ENCODE measurements around the gene LSM14A. TPM values are rescaled to one million over a fixed set of nuclear protein-coding genes. Genes with fewer than 3 reads are reported as not detected.
A peak's percentile ranks its signal among the peaks of the same experiment; 100 is the strongest.

The LSM14A gene
- total and polyA plus RNA-seq, 4 donors = 12.6 to 133 (median 48.0) TPM

GRCh38 chr19:34274284-34274826 is 102.1 kb downstream of the LSM14A start:
- Histone ChIP-seq H3K27ac (ENCODE audit: low read depth in 1 of 2, low read length in 2 of 2) (peak overlapping the region in 1 of 2 donors; percentile 42), H3K9ac (ENCODE audit: low read depth in 1 of 2, low read length in 2 of 2) (no peak overlapping the region), H3K4me1 (ENCODE audit: control insufficient read depth in 4 of 4, insufficient read depth in 4 of 4, low read length in 3 of 4) (peaks cover 3 to 11% (median 5%) of the 10 kb centered on the region in 4 donors), H3K27me3 (ENCODE audit: control insufficient read depth in 4 of 4, insufficient read depth in 4 of 4, low read length in 3 of 4) (no peaks in the 10 kb centered on the region), H3K4me3 (ENCODE audit: low read depth in 1 of 3, low read length in 3 of 3) (no peak overlapping the region), H3K9me3 (ENCODE audit: control insufficient read depth in 4 of 4, low read length in 3 of 4) (no peaks in the 10 kb centered on the region), H3K36me3 (ENCODE audit: control insufficient read depth in 4 of 4, insufficient read depth in 3 of 4, low read depth in 1 of 4, low read length in 3 of 4) (peaks cover 0 to 2% (median 0%) of the 10 kb centered on the region in 4 donors)
- TF ChIP-seq RAD21 (IDR thresholded peaks at IDR 0.05) (no peak), SP1 (IDR thresholded peaks at IDR 0.05) (no peak), GABPA (IDR thresholded peaks at IDR 0.05 in 1 of 2, conservative IDR thresholded peaks at IDR 0.05 in 1 of 2) (no peak), NR2F2 (IDR thresholded peaks at IDR 0.05) (no peak), MAX (IDR thresholded peaks at IDR 0.05) (no peak), RXRA (IDR thresholded peaks at IDR 0.05) (no peak), JUND (IDR thresholded peaks at IDR 0.05) (no peak), FOXA2 (IDR thresholded peaks at IDR 0.05) (no peak), FOXA1 (IDR thresholded peaks at IDR 0.05) (no peak), HNF4G (IDR thresholded peaks at IDR 0.05) (no peak)
- TF ChIP-seq, protein P1, sequence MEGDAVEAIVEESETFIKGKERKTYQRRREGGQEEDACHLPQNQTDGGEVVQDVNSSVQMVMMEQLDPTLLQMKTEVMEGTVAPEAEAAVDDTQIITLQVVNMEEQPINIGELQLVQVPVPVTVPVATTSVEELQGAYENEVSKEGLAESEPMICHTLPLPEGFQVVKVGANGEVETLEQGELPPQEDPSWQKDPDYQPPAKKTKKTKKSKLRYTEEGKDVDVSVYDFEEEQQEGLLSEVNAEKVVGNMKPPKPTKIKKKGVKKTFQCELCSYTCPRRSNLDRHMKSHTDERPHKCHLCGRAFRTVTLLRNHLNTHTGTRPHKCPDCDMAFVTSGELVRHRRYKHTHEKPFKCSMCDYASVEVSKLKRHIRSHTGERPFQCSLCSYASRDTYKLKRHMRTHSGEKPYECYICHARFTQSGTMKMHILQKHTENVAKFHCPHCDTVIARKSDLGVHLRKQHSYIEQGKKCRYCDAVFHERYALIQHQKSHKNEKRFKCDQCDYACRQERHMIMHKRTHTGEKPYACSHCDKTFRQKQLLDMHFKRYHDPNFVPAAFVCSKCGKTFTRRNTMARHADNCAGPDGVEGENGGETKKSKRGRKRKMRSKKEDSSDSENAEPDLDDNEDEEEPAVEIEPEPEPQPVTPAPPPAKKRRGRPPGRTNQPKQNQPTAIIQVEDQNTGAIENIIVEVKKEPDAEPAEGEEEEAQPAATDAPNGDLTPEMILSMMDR (IDR thresholded peaks at IDR 0.05; ENCODE audit: low read depth, low read length, missing input control) = no peak
- no peak for DNase-seq (ENCODE audit: low spot score)
- WGBS = 88% methylated on average over 7 of the region's 7 CpGs

- Histone ChIP-seq H3K27me3 (ENCODE audit: control insufficient read depth in 4 of 4, insufficient read depth in 4 of 4, low read length in 3 of 4) (no peaks in the 10 kb centered on the region), H3K27ac (ENCODE audit: low read depth in 1 of 2, low read length in 2 of 2) (peak overlapping the region in 1 of 2 donors; percentile 42), H3K9me3 (ENCODE audit: control insufficient read depth in 4 of 4, low read length in 3 of 4) (no peaks in the 10 kb centered on the region), H3K36me3 (ENCODE audit: control insufficient read depth in 4 of 4, insufficient read depth in 3 of 4, low read depth in 1 of 4, low read length in 3 of 4) (peaks cover 0 to 2% (median 0%) of the 10 kb centered on the region in 4 donors), H3K4me1 (ENCODE audit: control insufficient read depth in 4 of 4, insufficient read depth in 4 of 4, low read length in 3 of 4) (peaks cover 0 to 5% (median 2%) of the 10 kb centered on the region in 4 donors), H3K4me3 (ENCODE audit: low read depth in 1 of 3, low read length in 3 of 3) (no peak overlapping the region), H3K9ac (ENCODE audit: low read depth in 1 of 2, low read length in 2 of 2) (no peak overlapping the region)
- no peak for DNase-seq (ENCODE audit: low spot score)
- TF ChIP-seq EGR1 (IDR thresholded peaks at IDR 0.05; ENCODE audit: low read depth in 2 of 2) (no peak), GABPA (IDR thresholded peaks at IDR 0.05 in 1 of 2, conservative IDR thresholded peaks at IDR 0.05 in 1 of 2) (no peak), FOXA2 (IDR thresholded peaks at IDR 0.05) (no peak), JUND (IDR thresholded peaks at IDR 0.05) (no peak), MAX (IDR thresholded peaks at IDR 0.05) (no peak), FOXA1 (IDR thresholded peaks at IDR 0.05) (no peak), NR2F2 (IDR thresholded peaks at IDR 0.05) (no peak), ATF3 (IDR thresholded peaks at IDR 0.05) (no peak), HNF4A (conservative IDR thresholded peaks at IDR 0.05) (no peak), TAF1 (conservative IDR thresholded peaks at IDR 0.05) (no peak), SP1 (IDR thresholded peaks at IDR 0.05) (no peak), HNF4G (IDR thresholded peaks at IDR 0.05) (no peak), ZBTB33 (IDR thresholded peaks at IDR 0.05) (no peak), REST (IDR thresholded peaks at IDR 0.05) (no peak), YY1 (IDR thresholded peaks at IDR 0.05) (no peak)
- TF ChIP-seq, protein P1 (IDR thresholded peaks at IDR 0.05; ENCODE audit: low read depth, low read length, missing input control) = no peak
- 71% methylated on average over 4 of the region's 4 CpGs for WGBS
Measured at GRCh38 chr19:34274827-34275625, 102.7 kb downstream of the LSM14A start.
